ENCODE data around the gene AGRN. TPM values are rescaled to one million over a fixed set of nuclear protein-coding genes. Genes with fewer than 3 reads are reported as not detected.
"Not testable (repeated sequence)": the region's sequence is repeated elsewhere in the genome, so short reads cannot be mapped to it uniquely, and the experiment has no call there.

AGRN gene
- total and polyA plus RNA-seq, 5 experiments from 2014 or later = 0.15 to 6.4 (median 0.71) TPM

DNA sequence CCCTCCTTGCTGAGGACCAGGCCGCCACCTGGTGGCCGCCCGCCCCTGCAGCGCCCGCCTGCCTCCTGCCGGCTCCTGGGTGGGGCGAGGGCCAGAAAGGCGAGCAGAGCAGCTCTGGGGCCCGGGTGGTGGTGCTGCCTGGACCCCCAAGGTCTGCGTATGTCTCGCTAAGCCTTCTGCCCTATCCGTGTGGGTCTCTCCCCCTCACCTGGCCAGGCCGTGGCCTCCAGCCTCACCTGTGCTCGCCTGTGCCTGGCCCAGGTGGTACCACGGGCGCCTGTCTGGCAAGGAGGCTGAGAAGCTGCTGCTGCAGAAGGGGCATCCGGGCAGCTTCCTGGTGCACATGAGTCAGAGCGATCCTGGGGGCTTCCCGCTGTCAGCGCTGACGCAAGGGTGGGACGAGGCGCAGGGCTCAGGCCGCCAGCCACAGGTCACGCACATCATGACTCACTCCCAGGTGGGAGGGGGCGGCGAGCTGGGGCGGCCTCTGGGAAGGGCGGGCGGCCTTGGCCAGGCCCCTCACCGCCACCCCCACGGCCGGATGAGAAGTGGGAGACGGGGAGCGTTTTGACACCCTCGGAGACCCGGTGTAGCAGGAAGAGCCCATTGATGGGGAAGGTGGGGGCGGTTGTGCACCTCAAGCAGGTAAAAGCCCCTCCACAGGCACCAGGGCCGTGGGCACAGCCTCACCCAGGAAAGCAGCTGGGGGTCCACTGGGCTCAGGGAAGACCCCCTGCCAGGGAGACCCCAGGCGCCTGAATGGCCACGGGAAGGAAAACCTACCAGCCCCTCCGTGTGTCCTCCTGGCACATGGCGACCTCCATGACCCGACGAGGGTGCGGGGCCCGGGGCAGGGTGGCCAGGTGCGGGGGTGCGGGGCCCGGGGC, 44.3 kb downstream of the AGRN start:
- Mint-ChIP-seq H3K4me3 (peak overlapping the region in 8 of 10 donors; percentile 28 to 74 (median 57)), H3K36me3 (no peaks in the 10 kb centered on the region), H3K4me1 (peaks cover 16 to 32% (median 27%) of the 10 kb centered on the region in 4 donors), H3K27ac (peak overlapping the region in 7 of 10 donors; percentile 31 to 94 (median 76)), H3K9me3 (no peaks in the 10 kb centered on the region), H3K27me3 (peaks cover 0 to 17% (median 4%) of the 10 kb centered on the region in 5 donors)
- POLR2A ChIA-PET = interaction anchor here (0.5 to 1.8 kb wide), 11 partner anchors 11 to 83 kb away, joined by 3 to 7 read pairs (median 4); partner anchors contain the start of genes PERM1 and RNF223
- DNase-seq = peak; percentile 68 to 91 (median 73)
- peak; percentile 60 to 69 for ATAC-seq

DNA sequence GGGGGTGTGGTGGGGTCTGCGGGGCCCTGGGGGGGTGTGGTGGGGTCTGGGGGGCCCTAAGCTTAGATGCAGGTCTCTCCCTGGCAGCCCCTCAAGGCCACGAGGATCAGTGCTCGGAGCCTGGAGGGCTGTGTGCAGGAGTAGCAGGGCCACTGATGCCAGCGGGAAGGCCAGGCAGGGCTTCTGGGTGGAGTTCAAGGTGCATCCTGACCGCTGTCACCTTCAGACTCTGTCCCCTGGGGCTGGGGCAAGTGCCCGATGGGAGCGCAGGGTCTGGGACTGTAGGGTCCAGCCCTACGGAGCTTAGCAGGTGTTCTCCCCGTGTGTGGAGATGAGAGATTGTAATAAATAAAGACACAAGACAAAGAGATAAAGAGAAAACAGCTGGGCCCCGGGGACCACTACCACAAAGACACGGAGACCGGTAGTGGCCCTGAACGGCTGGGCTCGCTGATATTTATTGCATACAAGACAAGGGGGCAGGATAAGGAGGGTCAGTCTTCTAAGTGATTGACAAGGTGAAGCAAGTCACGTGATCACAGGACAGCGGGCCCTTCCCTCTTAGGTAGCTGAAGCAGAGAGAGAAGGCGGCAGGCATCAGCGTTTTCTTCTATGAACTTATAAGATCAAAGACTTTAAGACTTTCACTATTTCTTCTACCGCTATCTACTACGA, 45.5 kb downstream of the AGRN start:
- peaks cover 12 to 29% (median 25%) of the 10 kb centered on the region in 4 donors for H3K4me1 Mint-ChIP-seq
- H3K4me3 Mint-ChIP-seq = peak overlapping the region in 4 of 10 donors; percentile 5 to 54 (median 17)
- peaks cover 0 to 11% (median under 1%) of the 10 kb centered on the region in 5 donors for H3K27me3 Mint-ChIP-seq
- no peaks in the 10 kb centered on the region for H3K9me3 Mint-ChIP-seq
- H3K27ac Mint-ChIP-seq = peak overlapping the region in 4 of 10 donors; percentile 13 to 69 (median 54)
- no peaks in the 10 kb centered on the region for H3K36me3 Mint-ChIP-seq
- DNase-seq = no peak
- no peak for ATAC-seq
- POLR2A ChIA-PET = interaction anchor here (0.5 to 1.8 kb wide), 4 partner anchors 9 to 51 kb away, joined by 3 to 7 read pairs (median 6); partner anchors contain the start of gene RNF223

DNA sequence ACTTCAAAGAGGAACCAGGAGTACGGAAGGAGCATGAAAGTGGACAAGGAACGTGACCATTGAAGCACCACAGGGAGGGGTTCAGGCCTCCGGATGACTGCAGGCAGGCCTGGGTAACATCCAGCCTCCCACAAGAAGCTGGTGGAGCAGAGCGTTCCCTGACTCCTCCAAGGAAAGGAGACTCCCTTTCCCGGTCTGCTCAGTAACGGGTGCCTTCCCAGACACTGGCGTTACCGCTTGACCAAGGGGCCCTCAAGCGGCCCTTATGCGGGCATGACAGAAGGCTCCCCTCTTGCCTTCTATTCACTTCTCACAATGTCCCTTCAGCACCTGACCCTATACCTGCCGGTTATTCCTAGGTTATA, 46.0 kb downstream of the AGRN start:
- POLR2A ChIA-PET = interaction anchor here (0.8 kb wide), 1 partner anchor 51 kb away, joined by 3 read pairs; no protein-coding TSS in a partner anchor
- Mint-ChIP-seq H3K4me1 (peaks cover 9 to 28% (median 23%) of the 10 kb centered on the region in 4 donors), H3K27ac (peak overlapping the region in 2 of 10 donors; percentile 13 to 69)
- not testable (repeated sequence) for H3K4me3 Mint-ChIP-seq, H3K9me3 Mint-ChIP-seq, ATAC-seq, H3K27me3 Mint-ChIP-seq, DNase-seq, H3K36me3 Mint-ChIP-seq

DNA sequence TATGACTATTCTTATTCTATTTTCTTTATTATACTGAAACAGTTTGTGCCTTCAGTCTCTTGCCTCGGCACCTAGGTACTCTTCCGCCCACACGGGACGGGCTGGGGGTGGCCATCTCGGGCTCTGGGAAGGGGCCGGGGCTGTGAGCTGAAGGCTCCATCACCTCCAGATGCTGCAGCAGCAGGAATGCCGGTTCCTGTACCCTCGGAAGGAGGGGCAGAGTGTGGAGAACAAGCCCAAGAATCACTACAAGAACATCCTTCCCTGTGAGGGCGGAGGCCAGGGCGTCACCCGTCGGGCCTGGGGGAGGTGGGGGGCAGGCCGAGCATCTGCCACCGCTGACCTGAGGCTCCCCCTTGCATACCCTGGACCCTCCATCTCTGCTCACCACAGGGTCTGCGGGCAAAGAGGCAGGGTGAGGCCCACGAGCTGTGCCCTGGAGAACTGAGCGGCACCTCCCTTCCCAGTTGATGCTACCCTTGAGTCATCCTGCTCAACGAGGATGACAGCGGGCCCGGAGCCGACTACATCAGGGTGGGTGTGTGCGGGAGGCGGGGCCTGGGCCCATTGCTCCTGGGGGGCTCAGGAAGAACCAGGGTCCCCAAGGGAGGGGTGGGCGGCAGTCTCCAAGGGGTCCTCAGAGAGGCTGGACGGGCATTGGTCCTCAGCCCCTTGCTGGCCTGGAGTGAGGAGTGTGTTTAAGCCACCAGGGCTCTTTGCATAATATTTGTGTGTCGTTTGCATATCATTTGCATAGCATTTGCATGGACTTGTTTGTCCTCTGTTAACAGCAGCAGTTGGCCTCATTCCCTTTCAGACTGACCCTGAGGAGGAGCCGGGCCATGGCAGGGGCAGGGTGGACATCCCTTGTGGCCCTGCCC, 46.7 kb downstream of the AGRN start:
- H3K9me3 Mint-ChIP-seq = no peaks in the 10 kb centered on the region
- H3K4me1 Mint-ChIP-seq = peaks cover 9 to 25% (median 22%) of the 10 kb centered on the region in 4 donors
- ATAC-seq (no peak), DNase-seq (no peak)
- no peaks in the 10 kb centered on the region for H3K36me3 Mint-ChIP-seq
- H3K4me3 Mint-ChIP-seq = peak overlapping the region in 5 of 10 donors; percentile 26 to 55 (median 45)
- H3K27me3 Mint-ChIP-seq = peaks cover 0 to 4% (median 0%) of the 10 kb centered on the region in 5 donors
- H3K27ac Mint-ChIP-seq = peak overlapping the region in 5 of 10 donors; percentile 5 to 66 (median 41)
- POLR2A ChIA-PET = no interaction called here

DNA sequence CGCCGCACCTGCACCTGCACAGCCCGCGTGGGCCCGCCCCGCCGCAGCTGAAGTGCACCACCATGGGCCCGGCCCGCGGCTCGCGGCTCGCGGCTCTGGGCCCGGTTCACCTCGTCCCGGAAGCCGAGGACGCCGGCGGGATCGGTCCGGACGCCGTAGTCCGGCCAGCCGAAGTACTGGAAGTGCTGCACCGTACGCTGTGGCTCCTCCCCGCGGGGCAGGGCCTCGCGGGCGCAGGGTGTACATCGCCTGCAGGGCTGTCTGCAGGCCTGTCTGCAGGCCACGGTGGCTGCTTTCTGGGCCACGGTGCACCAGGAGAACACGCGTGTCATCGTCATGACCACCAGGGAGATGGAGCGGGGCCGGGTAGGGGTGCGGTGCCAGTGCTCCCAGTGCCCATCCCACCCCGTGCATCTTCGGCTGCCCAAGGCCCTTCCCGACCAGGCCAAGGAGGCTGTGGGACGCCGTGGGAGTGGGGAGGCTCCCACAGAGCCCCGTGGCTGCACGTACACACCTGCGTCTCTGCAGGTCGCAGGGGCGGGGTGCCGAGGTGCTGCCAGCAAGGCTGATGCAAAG, 47.5 kb downstream of the AGRN start:
- Mint-ChIP-seq H3K9me3 (no peaks in the 10 kb centered on the region), H3K4me3 (peak overlapping the region in 2 of 10 donors; percentile 29 to 33), H3K27ac (no peak overlapping the region), H3K4me1 (peaks cover 9 to 25% (median 21%) of the 10 kb centered on the region in 4 donors), H3K27me3 (peaks cover 0 to 5% (median 0%) of the 10 kb centered on the region in 5 donors), H3K36me3 (no peaks in the 10 kb centered on the region)
- DNase-seq = no peak
- POLR2A ChIA-PET = no interaction called here
- no peak for ATAC-seq

DNA sequence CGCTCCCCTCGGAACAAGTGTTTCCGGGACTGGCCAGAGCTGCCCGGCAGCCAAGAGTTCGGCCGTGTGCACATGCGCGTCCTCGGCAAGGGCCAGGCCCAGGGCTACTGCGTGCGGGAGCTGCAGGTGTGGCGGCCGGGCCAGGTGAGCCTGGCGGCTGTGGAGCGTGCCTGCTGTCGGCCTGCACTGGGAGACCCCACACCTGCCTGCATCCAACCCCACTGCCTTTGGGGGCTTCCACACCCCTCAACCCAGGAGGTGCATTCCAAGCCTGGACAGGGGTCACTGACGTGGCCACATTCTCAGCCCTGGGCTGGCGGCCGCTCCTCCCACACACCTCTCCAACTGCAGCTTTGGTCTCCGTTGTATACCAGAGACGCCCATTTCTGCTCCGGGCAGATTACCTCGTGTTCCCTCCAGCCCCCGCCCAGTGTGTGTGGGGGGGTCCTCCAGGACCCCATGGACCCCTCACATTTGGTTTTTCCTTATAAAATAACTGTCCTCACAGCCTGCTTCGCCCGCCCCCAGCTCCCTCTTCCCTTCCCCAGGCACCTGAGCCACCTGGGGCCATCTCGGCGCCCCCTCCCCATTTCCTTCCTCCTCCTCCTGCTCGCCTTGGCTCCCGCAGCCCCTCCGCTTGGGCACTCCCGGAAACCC, 48.1 kb downstream of the AGRN start:
- Mint-ChIP-seq H3K27ac (peak overlapping the region in 5 of 10 donors; percentile 31 to 79 (median 52)), H3K4me1 (peaks cover 9 to 23% (median 18%) of the 10 kb centered on the region in 4 donors), H3K4me3 (peak overlapping the region; percentile 49 to 90 (median 71)), H3K27me3 (peaks cover 0 to 10% (median 0%) of the 10 kb centered on the region in 5 donors), H3K9me3 (no peaks in the 10 kb centered on the region), H3K36me3 (no peaks in the 10 kb centered on the region)
- DNase-seq = no peak
- no peak for ATAC-seq
- POLR2A ChIA-PET = interaction anchor here (0.8 to 0.9 kb wide), 2 partner anchors 84 to 307 kb away, joined by 4 read pairs; partner anchors contain the start of gene AURKAIP1

DNA sequence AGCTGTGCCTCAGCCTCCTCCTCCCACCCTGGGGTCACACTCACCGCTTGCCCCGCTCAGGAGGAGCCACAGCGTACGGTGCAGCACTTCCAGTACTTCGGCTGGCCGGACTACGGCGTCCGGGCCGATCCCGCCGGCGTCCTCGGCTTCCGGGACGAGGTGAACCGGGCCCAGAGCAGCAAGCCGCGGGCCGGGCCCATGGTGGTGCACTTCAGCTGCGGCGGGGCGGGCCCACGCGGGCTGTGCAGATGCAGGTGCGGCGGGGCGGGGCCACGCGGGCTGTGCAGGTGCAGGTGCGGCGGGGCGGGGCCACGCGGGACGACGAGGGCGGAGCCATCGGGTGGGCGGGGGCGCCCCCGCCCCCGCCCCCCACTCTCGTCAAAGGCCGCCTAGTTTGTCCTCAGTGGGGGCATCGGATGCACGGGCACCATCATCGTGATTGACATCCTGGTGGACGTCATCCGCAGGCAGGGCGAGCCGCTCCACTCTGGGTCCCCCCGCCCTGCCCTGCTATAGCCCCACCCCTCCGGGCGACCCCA, 48.7 kb downstream of the AGRN start:
- Mint-ChIP-seq H3K27me3 (peaks cover 0 to 11% (median 0%) of the 10 kb centered on the region in 5 donors), H3K9me3 (no peaks in the 10 kb centered on the region), H3K36me3 (no peaks in the 10 kb centered on the region), H3K4me1 (peaks cover 9 to 21% (median 16%) of the 10 kb centered on the region in 4 donors), H3K27ac (peak overlapping the region in 5 of 10 donors; percentile 81 to 89 (median 85)), H3K4me3 (peak overlapping the region; percentile 62 to 90 (median 76))
- peak; percentile 46 to 87 (median 68) for DNase-seq
- POLR2A ChIA-PET = interaction anchor here (0.8 to 1.6 kb wide), 4 partner anchors 10 to 307 kb away, joined by 3 to 8 read pairs (median 4); partner anchors contain the start of gene AURKAIP1
- ATAC-seq = peak; percentile 57 to 69

DNA sequence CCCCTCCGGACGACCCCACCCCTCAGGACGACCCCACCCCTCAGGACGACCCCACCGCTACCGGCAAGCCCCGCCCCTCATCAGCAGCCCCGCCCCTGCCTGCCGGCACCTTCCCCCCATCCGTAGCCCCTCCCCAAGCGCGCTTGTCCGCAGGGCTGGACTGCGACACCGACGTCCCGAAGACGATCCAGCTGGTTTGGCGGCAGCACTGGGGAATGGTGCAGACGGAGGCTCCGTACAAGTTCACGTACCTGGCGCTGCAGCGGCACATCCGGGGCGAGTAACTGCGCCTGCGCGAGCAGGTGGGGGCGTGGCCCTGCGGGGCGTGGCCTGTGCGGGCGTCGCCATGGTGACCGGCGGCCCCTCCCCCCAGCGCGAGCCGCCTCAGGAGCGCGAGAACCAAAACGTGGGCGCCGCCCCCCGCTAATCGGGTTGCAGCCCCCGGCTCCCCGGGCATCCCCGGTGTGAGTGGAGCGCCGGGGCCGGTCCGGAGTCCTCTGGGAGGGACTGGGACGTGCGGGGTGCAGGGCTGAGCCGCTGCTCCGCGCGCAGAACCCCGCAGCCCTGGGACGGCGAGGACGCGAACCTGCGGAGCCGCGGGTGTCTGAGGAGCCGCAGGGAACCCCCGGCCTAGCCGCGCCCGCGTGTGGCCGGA, 49.3 kb downstream of the AGRN start:
- DNase-seq (peak; percentile 84 to 96 (median 92)), ATAC-seq (peak; percentile 52 to 54)
- peak overlapping the region; percentile 68 to 90 (median 79) for H3K4me3 Mint-ChIP-seq
- H3K27me3 Mint-ChIP-seq = peaks cover 0 to 13% (median under 1%) of the 10 kb centered on the region in 5 donors
- POLR2A ChIA-PET = interaction anchor here (0.6 to 1.6 kb wide), 5 partner anchors 10 to 138 kb away, joined by 3 to 8 read pairs (median 3); no protein-coding TSS in a partner anchor
- H3K9me3 Mint-ChIP-seq = no peaks in the 10 kb centered on the region
- peaks cover 7 to 19% (median 12%) of the 10 kb centered on the region in 4 donors for H3K4me1 Mint-ChIP-seq
- H3K36me3 Mint-ChIP-seq = no peaks in the 10 kb centered on the region
- peak overlapping the region in 7 of 10 donors; percentile 83 to 95 (median 89) for H3K27ac Mint-ChIP-seq

DNA sequence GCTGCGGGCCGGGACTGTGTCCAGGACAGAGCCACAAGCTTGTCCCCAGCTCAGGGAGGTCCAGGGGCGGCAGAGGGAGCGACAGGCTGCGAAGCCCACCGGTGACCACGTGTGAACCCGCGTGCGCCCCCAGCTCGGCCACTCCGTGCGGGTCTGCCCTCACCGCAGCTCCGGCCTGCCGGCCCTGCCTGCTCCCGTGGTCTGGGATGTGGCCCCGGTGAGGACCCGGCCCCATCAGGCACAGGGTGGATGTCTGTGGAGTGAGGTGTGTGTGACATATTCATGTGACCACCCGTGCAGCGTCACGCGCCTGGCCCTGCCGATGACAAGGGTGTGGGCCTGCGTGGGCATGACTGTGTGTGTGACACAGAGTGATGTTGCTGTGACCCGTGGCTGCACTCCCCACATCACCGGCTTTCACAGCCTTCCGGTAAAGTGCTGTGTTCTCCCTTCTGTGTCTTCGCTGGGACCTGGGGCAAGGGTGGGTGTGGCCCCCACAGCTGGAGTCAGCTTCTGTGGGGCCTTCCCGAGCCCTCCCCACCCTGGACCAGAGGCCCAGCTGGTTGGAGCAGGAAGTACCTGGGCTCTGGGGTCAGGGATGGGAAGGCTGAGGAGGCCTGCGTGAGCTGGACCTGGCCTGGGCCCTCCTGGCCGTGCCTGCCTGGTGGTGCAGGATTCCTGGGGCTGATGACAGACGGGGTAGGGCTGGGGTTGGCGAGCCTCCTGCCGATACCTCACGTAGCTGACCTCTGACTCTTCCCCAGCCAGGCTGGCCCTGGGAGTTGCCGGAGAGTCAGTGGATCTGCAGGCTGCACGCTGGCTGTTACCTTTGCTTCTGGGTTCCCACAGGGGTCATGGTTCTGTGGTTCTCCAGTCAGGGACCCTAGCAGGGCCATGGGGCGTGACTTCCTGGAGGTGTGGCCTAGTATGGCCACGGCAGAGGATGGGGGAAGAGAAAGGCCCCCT, 50.1 kb downstream of the AGRN start:
- H3K36me3 Mint-ChIP-seq = no peaks in the 10 kb centered on the region
- H3K27ac Mint-ChIP-seq = peak overlapping the region in 2 of 10 donors; percentile 33 to 83
- POLR2A ChIA-PET = interaction anchor here (0.6 to 1.6 kb wide), 6 partner anchors 9 to 137 kb away, joined by 3 to 8 read pairs (median 3); no protein-coding TSS in a partner anchor
- ATAC-seq (no peak), DNase-seq (no peak)
- peak overlapping the region in 9 of 10 donors; percentile 14 to 57 (median 48) for H3K4me3 Mint-ChIP-seq
- H3K4me1 Mint-ChIP-seq = peaks cover 6 to 17% (median 11%) of the 10 kb centered on the region in 4 donors
- H3K27me3 Mint-ChIP-seq = peaks cover 3 to 21% (median 8%) of the 10 kb centered on the region in 5 donors
- no peaks in the 10 kb centered on the region for H3K9me3 Mint-ChIP-seq
